Measurements from ENCODE around the gene TEX9. TPM values are rescaled to one million over a fixed set of nuclear protein-coding genes. Genes with fewer than 3 reads are reported as not detected.
"Not testable (repeated sequence)": the region's sequence is repeated elsewhere in the genome, so short reads cannot be mapped to it uniquely, and the experiment has no call there.

The TEX9 gene
- 1 to 10 TPM; 3.1 to 5.4 (median 3.9) TPM for total RNA-seq

DNA sequence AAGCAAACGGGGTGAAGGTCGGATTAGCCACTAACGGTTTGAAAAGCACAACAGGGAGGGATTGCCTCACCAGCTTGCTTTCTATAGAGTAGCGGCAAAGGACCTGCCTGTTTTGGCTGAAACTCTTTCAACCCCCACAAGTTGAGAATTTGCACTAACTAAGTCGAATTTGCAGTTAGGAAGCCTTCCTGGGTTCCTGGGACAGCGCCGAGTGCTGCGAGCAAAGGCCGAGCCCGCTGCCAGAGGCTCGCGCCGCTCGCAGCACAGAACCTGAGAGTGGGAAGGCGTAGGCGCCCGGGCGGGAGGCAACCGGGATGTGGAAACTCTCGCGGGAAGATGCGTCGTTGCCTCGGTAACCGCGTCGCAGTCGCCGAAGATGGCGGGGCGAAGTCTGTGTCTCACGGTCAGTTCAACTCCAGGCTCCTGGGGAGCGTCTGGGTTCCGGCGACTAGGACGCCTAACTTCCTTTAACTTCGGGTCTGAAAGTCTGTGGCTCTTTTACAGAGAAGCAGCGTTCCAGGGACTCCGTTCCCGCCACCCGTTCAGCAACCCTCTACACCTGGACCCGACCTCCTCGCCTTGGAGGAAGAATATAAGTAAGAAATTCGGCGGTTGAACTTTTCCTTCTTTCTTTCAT, at the start of gene TEX9:
Gene TEX9, plus strand, starts transcription at position 352 of the 637 bp plus-strand sequence. Its CDS starts 25 bp downstream, at position 377.
- peak; percentile 25 to 37 for TF ChIP-seq POLR2AphosphoS5 (IDR thresholded peaks at IDR 0.05)
- TF ChIP-seq EP300 (IDR thresholded peaks at IDR 0.05), result no peak
- peak in 1 of 3 experiments; percentile 5 for TF ChIP-seq CTCF (IDR thresholded peaks at IDR 0.05)
- no peak for TF ChIP-seq POLR2A (IDR thresholded peaks at IDR 0.05; ENCODE audit: low read depth)
- Histone ChIP-seq H3K36me3 (no peaks in the 10 kb centered on the region), H3K27me3 (no peaks in the 10 kb centered on the region), H3K4me1 (peaks cover 0 to 16% (median 14%) of the 10 kb centered on the region in 4 donors), H3K9me3 (no peaks in the 10 kb centered on the region), H3K4me3 (peak within 1 kb of the TSS; percentile 65 to 82 (median 73)), H3K27ac (replicated peaks in 1 of 4) (peak within 1 kb of the TSS; percentile 51 to 63 (median 57))
- intact Hi-C loops (cut with DNase I), result no loop called here
- WGBS, result 0% methylated on average over 12 of the region's 45 CpGs
- no peak for DNase-seq (ENCODE audit: extremely low spot score)

- H3K4me3 ChIP-seq; H3K4me1 ChIP-seq; DNase-seq (ENCODE audit: extremely low spot score); H3K36me3 ChIP-seq; intact Hi-C loops (cut with DNase I); H3K27ac ChIP-seq (replicated peaks in 1 of 4); H3K9me3 ChIP-seq; H3K27me3 ChIP-seq: not testable (repeated sequence)
- WGBS, result 95% methylated on average over 16 of the region's 18 CpGs
Measured at GRCh38 chr15:56316561-56316960, 48.7 kb upstream of the TEX9 start.

- Histone ChIP-seq H3K4me3 (no peak overlapping the region), H3K27me3 (no peaks in the 10 kb centered on the region), H3K36me3 (no peaks in the 10 kb centered on the region), H3K4me1 (no peaks in the 10 kb centered on the region), H3K27ac (replicated peaks in 1 of 4) (no peak overlapping the region), H3K9me3 (peaks cover 0 to 8% (median 0%) of the 10 kb centered on the region in 4 donors)
- intact Hi-C loops (cut with DNase I), result no loop called here
- DNase-seq (ENCODE audit: extremely low spot score), result no peak
- TF ChIP-seq EP300 (IDR thresholded peaks at IDR 0.05) (no peak), POLR2AphosphoS5 (IDR thresholded peaks at IDR 0.05) (no peak), POLR2A (IDR thresholded peaks at IDR 0.05; ENCODE audit: low read depth) (no peak), CTCF (IDR thresholded peaks at IDR 0.05) (no peak)
Measured at GRCh38 chr15:56320316-56320715, 44.9 kb upstream of the TEX9 start.

DNA sequence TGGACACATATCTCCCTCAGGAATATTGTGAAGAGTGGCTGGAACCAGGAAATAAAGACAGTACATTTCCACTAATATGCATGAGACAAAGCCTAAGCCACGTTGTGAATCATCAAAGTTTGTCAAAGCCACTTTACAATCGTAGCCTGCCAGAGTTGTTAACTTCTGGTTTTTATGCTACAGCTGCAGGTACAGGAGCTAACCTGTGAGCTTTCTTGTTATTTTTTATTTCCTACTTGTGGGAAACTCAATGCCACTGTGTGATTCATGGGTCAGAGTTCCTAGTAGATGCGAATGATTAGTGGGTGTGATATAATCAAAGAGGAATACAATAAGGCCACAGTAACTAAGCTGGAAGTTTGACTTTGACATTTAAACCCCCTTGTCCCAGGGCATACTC, 44.4 kb upstream of the TEX9 start:
- Histone ChIP-seq H3K27ac (replicated peaks in 1 of 4) (no peak overlapping the region), H3K9me3 (peaks cover 0 to 8% (median 0%) of the 10 kb centered on the region in 4 donors), H3K4me3 (no peak overlapping the region), H3K36me3 (no peaks in the 10 kb centered on the region), H3K4me1 (no peaks in the 10 kb centered on the region), H3K27me3 (no peaks in the 10 kb centered on the region)
- WGBS, result 81% methylated on average over 3 of the region's 3 CpGs
- DNase-seq (ENCODE audit: extremely low spot score), result no peak
- intact Hi-C loops (cut with DNase I), result no loop called here
- TF ChIP-seq POLR2AphosphoS5 (IDR thresholded peaks at IDR 0.05) (no peak), POLR2A (IDR thresholded peaks at IDR 0.05; ENCODE audit: low read depth) (no peak), CTCF (IDR thresholded peaks at IDR 0.05) (no peak), EP300 (IDR thresholded peaks at IDR 0.05) (no peak)

GRCh38 chr15:56322444-56322843, 42.8 kb upstream of the TEX9 start:
- no peak for DNase-seq (ENCODE audit: extremely low spot score)
- Histone ChIP-seq H3K4me1 (no peaks in the 10 kb centered on the region), H3K27me3 (no peaks in the 10 kb centered on the region), H3K4me3 (no peak overlapping the region), H3K9me3 (peaks cover 0 to 5% (median 0%) of the 10 kb centered on the region in 4 donors), H3K27ac (replicated peaks in 1 of 4) (no peak overlapping the region), H3K36me3 (no peaks in the 10 kb centered on the region)
- WGBS, result 50% methylated on average over 2 of the region's 2 CpGs
- no peak for TF ChIP-seq POLR2A (IDR thresholded peaks at IDR 0.05; ENCODE audit: low read depth)
- no peak for TF ChIP-seq CTCF (IDR thresholded peaks at IDR 0.05)
- no peak for TF ChIP-seq POLR2AphosphoS5 (IDR thresholded peaks at IDR 0.05)
- TF ChIP-seq EP300 (IDR thresholded peaks at IDR 0.05), result no peak
- intact Hi-C loops (cut with DNase I), result no loop called here

All from esophagus muscularis mucosa (tissue), 4 donors.